Measurements from ENCODE around the gene HDAC4.

DNA sequence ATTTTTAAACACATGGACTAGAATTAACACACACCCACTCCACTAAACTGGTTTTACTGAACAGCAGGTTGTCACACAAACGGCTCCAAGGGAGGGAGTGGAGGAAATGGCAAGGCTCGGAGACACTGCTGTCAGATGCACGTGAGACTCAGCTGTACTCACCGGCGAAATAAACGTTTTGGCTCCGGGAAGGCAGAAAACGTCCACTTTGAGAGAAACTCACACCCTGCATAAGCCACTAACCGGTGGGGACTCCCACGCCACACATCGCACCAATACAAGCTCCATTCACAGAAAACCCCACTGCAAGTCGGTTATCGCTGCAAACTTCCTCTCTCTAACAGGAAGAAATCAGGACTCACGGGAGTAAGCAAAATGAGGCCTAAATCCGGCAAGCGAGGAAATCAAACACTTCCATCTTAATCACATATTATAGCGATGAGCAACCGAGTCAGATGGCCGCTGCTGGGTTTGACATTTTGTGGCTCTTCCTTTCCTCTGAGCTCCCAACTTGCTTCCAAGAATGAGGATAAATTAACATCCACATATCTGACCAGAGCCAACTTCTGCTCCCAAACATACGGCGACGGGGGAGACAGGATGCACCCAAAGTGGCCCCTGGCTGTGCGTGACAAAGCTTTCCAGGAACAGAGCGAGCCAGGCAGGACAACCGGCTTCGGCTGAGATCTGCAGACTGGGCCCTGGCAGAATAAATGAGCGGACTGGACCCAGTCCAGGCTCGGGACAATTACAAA lies 63.5 kb downstream of the HDAC4 start:
- TF ChIP-seq, protein P1, sequence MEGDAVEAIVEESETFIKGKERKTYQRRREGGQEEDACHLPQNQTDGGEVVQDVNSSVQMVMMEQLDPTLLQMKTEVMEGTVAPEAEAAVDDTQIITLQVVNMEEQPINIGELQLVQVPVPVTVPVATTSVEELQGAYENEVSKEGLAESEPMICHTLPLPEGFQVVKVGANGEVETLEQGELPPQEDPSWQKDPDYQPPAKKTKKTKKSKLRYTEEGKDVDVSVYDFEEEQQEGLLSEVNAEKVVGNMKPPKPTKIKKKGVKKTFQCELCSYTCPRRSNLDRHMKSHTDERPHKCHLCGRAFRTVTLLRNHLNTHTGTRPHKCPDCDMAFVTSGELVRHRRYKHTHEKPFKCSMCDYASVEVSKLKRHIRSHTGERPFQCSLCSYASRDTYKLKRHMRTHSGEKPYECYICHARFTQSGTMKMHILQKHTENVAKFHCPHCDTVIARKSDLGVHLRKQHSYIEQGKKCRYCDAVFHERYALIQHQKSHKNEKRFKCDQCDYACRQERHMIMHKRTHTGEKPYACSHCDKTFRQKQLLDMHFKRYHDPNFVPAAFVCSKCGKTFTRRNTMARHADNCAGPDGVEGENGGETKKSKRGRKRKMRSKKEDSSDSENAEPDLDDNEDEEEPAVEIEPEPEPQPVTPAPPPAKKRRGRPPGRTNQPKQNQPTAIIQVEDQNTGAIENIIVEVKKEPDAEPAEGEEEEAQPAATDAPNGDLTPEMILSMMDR (IDR thresholded peaks at IDR 0.05; ENCODE audit: insufficient read depth, low read depth, low read length) = no peak
- no peak for TF ChIP-seq EZH2 (IDR thresholded peaks at IDR 0.05; ENCODE audit: insufficient read depth, low read length)
